ENCODE measurements around the gene FBXL17. TPM values are rescaled to one million over a fixed set of nuclear protein-coding genes. Genes with fewer than 3 reads are reported as not detected.

The FBXL17 gene
- total and polyA plus RNA-seq, 9 of the 15 experiments (the other 6 are each of a cell fraction or from before 2014, with no cell fraction given) = 0.32 to 5.4 (median 1.8) TPM

- no peak overlapping the region for H3K4me3 ChIP-seq
- CTCF ChIA-PET (ENCODE audit: low intra/inter-chr PET ratio) = no interaction called here
- ATAC-seq = no peak
- no peak for FAIRE-seq
- POLR2A ChIA-PET = no interaction called here
- H3K4me2 ChIP-seq (ENCODE audit: insufficient read depth, low read length) = no peak overlapping the region
- no peak overlapping the region for H3K27ac ChIP-seq (ENCODE audit: extremely low read depth, low read depth, low read length)
- no peak for DNase-seq (ENCODE audit: extremely low read depth in 1 of 4, low spot score in 3 of 4)
- intact Hi-C loops (cut with micrococcal nuclease) = no loop called here
- H3K4me1 ChIP-seq (replicated peaks in 1 of 2; ENCODE audit: control insufficient read depth in 2 of 2, insufficient read depth in 2 of 2, low read length in 2 of 2) = no peaks in the 10 kb centered on the region
- no peaks in the 10 kb centered on the region for H4K20me1 ChIP-seq (replicated peaks; ENCODE audit: control insufficient read depth, insufficient read depth, low read length)
- no TSS peak for BruUV-seq (replicated peaks)
- no peaks in the 10 kb centered on the region for H3K36me3 ChIP-seq (ENCODE audit: control insufficient read depth, insufficient read depth, low read length)
- no peaks in the 10 kb centered on the region for H3K9me1 ChIP-seq (ENCODE audit: control insufficient read depth, insufficient read depth, low read length)
- H3K9ac ChIP-seq (ENCODE audit: insufficient read depth in 1 of 2, low read depth in 2 of 2, low read length in 2 of 2) = no peak overlapping the region
- no peak overlapping the region for H2AFZ ChIP-seq (ENCODE audit: low read depth, low read length)
- TF ChIP-seq PYGO2 (tag; IDR thresholded peaks at IDR 0.05) (no peak), ZNF324 (CRISPR knock-in tag; IDR thresholded peaks at IDR 0.05) (no peak), GTF2B (IDR thresholded peaks at IDR 0.05; ENCODE audit: extremely low read depth, insufficient read length) (no peak), RNF2 (IDR thresholded peaks at IDR 0.05) (no peak), FOXA1 (IDR thresholded peaks at IDR 0.05; ENCODE audit: borderline replicate concordance) (no peak), MAFK (IDR thresholded peaks at IDR 0.05; ENCODE audit: low read length) (no peak), TRIM24 (IDR thresholded peaks at IDR 0.05) (no peak), KLF1 (tag; IDR thresholded peaks at IDR 0.05) (no peak), HNRNPH1 (optimal IDR thresholded peaks at IDR 0.05; ENCODE audit: low read depth, low read length) (no peak)
- TF ChIP-seq, protein P1, sequence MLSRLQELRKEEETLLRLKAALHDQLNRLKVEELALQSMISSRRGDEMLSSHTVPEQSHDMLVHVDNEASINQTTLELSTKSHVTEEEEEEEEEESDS (CRISPR knock-in tag; IDR thresholded peaks at IDR 0.05) = no peak
- TF ChIP-seq, protein P2, sequence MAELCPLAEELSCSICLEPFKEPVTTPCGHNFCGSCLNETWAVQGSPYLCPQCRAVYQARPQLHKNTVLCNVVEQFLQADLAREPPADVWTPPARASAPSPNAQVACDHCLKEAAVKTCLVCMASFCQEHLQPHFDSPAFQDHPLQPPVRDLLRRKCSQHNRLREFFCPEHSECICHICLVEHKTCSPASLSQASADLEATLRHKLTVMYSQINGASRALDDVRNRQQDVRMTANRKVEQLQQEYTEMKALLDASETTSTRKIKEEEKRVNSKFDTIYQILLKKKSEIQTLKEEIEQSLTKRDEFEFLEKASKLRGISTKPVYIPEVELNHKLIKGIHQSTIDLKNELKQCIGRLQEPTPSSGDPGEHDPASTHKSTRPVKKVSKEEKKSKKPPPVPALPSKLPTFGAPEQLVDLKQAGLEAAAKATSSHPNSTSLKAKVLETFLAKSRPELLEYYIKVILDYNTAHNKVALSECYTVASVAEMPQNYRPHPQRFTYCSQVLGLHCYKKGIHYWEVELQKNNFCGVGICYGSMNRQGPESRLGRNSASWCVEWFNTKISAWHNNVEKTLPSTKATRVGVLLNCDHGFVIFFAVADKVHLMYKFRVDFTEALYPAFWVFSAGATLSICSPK (IDR thresholded peaks at IDR 0.05; ENCODE audit: borderline replicate concordance) = no peak
- TF ChIP-seq, protein P3, sequence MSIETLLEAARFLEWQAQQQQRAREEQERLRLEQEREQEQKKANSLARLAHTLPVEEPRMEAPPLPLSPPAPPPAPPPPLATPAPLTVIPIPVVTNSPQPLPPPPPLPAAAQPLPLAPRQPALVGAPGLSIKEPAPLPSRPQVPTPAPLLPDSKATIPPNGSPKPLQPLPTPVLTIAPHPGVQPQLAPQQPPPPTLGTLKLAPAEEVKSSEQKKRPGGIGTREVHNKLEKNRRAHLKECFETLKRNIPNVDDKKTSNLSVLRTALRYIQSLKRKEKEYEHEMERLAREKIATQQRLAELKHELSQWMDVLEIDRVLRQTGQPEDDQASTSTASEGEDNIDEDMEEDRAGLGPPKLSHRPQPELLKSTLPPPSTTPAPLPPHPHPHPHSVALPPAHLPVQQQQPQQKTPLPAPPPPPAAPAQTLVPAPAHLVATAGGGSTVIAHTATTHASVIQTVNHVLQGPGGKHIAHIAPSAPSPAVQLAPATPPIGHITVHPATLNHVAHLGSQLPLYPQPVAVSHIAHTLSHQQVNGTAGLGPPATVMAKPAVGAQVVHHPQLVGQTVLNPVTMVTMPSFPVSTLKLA (conservative IDR thresholded peaks at IDR 0.05) = no peak
- in situ Hi-C loops (cut with MboI) = no loop called here
- H3K9me3 ChIP-seq (replicated peaks; ENCODE audit: control insufficient read depth, insufficient read depth, low read depth, low read length) = no peaks in the 10 kb centered on the region
- 15% methylated on average over 2 of the region's 2 CpGs for WGBS (ENCODE audit: insufficient coverage, low coverage, missing lambda C conversion rate)
- no peaks in the 10 kb centered on the region for H3K27me3 ChIP-seq (ENCODE audit: control insufficient read depth in 2 of 2, insufficient read depth in 2 of 2, low read length in 2 of 2)
- no peaks in the 10 kb centered on the region for H3K79me2 ChIP-seq (ENCODE audit: control insufficient read depth, insufficient read depth, low read length)
Observed at GRCh38 chr5:108111736-108112135, 270.2 kb downstream of the FBXL17 start.

Measured in K562 (cell line).